Body of pancreas (tissue), 4 donors: Measurements from ENCODE around the gene REPIN1.

ENCODE experiments used
- POLR2A ChIP-seq, 3 donors: fragments of 450-650 bp; IDR thresholded peaks; one replicate each; pipeline ENCODE4 v1.6.1; 2016; ENCODE audit warnings: antibody characterized with exemption in 3 of 3, mild to moderate bottlenecking in 2 of 3
- TF ChIP-seq, protein P1 (sequence below), 7 experiments: fragments of 450-650 bp in 4 of 7; fragments of 200-600 bp in 3 of 7; sonication (generic) in 3 of 7; IDR thresholded peaks; one replicate each; pipeline ENCODE4 v1.5.1; 2016 to 2019; ENCODE audit warnings: antibody characterized with exemption in 7 of 7

DNA sequence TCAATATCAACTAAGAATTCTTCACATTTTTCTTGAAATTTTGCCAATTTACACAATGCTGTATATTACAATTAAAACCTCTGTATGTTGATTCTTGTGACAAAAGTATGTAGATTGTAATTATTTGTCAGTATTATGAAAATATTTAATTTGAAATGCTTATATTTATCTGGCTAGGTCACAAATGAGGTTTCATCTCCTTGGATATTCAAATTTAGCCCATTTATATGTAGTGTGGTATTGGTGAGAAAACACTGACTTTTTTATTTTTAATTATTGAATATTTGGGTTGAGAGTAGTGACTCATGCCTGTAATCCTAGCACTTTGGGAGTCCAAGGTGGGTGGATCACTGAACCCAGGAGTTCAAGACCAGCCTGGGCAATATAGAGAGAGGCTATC is 24.3 kb upstream of the REPIN1 start:
- TF ChIP-seq, protein P1, sequence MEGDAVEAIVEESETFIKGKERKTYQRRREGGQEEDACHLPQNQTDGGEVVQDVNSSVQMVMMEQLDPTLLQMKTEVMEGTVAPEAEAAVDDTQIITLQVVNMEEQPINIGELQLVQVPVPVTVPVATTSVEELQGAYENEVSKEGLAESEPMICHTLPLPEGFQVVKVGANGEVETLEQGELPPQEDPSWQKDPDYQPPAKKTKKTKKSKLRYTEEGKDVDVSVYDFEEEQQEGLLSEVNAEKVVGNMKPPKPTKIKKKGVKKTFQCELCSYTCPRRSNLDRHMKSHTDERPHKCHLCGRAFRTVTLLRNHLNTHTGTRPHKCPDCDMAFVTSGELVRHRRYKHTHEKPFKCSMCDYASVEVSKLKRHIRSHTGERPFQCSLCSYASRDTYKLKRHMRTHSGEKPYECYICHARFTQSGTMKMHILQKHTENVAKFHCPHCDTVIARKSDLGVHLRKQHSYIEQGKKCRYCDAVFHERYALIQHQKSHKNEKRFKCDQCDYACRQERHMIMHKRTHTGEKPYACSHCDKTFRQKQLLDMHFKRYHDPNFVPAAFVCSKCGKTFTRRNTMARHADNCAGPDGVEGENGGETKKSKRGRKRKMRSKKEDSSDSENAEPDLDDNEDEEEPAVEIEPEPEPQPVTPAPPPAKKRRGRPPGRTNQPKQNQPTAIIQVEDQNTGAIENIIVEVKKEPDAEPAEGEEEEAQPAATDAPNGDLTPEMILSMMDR (IDR thresholded peaks at IDR 0.05): no peak
- TF ChIP-seq POLR2A (IDR thresholded peaks at IDR 0.05): no peak
